Keratinocyte (primary cell): Measurements from ENCODE around the gene MSI2. TPM values are rescaled to one million over a fixed set of nuclear protein-coding genes. Genes with fewer than 3 reads are reported as not detected.

Experiments
- DNase-seq: peaks from one replicate; pipeline ENCODE4 v3.0.0-alpha.2; 2011; ENCODE audit warnings: low read depth, missing footprints, low spot score
- FAIRE-seq: peaks from 2 replicates; lab custom pipeline; 2011; peaks lifted over from hg19 to GRCh38; lab: Jason Lieb, UNC
- H2AFZ ChIP-seq: 2 replicates; pipeline ENCODE4 v1.6.0; 2012; ENCODE audit warnings: low read length, control low read depth, inconsistent platforms; ENCODE audit not compliant: control insufficient read depth
- H3K27ac ChIP-seq: 2 replicates; pipeline ENCODE4 v1.5.1; 2011; ENCODE audit warnings: low read length; ENCODE audit not compliant: control insufficient read depth, insufficient read depth
- H3K27me3 ChIP-seq: 3 replicates; pipeline ENCODE4 v1.6.0; 2011; ENCODE audit warnings: low read length; ENCODE audit not compliant: control insufficient read depth, insufficient read depth; ENCODE audit errors: extremely low read depth
- H3K36me3 ChIP-seq, 2 experiments: 2 replicates in 1 of 2; 3 replicates in 1 of 2; pipeline ENCODE4 v1.5.1; 2011; ENCODE audit warnings: low read length in 2 of 2, mild to moderate bottlenecking in 1 of 2; ENCODE audit not compliant: control insufficient read depth in 2 of 2, insufficient read depth in 2 of 2; ENCODE audit errors: extremely low read depth in 1 of 2
- H3K4me1 ChIP-seq: 3 replicates; pipeline ENCODE4 v1.5.1; 2011; ENCODE audit warnings: low read length; ENCODE audit not compliant: control insufficient read depth, insufficient read depth; ENCODE audit errors: extremely low read depth
- H3K4me2 ChIP-seq: 3 replicates; pipeline ENCODE4 v1.6.0; 2011; ENCODE audit warnings: low read depth, low read length; ENCODE audit not compliant: control insufficient read depth, insufficient read depth; ENCODE audit errors: extremely low read depth
- H3K4me3 ChIP-seq, 3 experiments: fragments of 200-600 bp in 1 of 3; sonication (generic) in 1 of 3; 2 replicates in 2 of 3; 3 replicates in 1 of 3; pipeline ENCODE4 v1.5.1; 2011 to 2016; ENCODE audit warnings: low read length in 3 of 3, mild to moderate bottlenecking in 3 of 3, control low read depth in 2 of 3, inconsistent platforms in 1 of 3, low read depth in 1 of 3, mixed read lengths in 1 of 3, mixed run types in 1 of 3, moderate library complexity in 1 of 3; ENCODE audit not compliant: control insufficient read depth in 2 of 3, insufficient read depth in 2 of 3; ENCODE audit errors: extremely low read depth in 1 of 3
- H3K79me2 ChIP-seq: 2 replicates; pipeline ENCODE4 v1.6.0; 2012; ENCODE audit warnings: low read length; ENCODE audit not compliant: control insufficient read depth, insufficient read depth
- H3K9ac ChIP-seq: 3 replicates; pipeline ENCODE4 v1.6.0; 2011; ENCODE audit warnings: low read length; ENCODE audit not compliant: control insufficient read depth, insufficient read depth; ENCODE audit errors: extremely low read depth
- H3K9me1 ChIP-seq: 3 replicates; pipeline ENCODE4 v1.6.0; 2011; ENCODE audit warnings: low read length; ENCODE audit not compliant: control insufficient read depth, insufficient read depth; ENCODE audit errors: extremely low read depth
- H3K9me3 ChIP-seq: 2 replicates; pipeline ENCODE4 v1.5.1; 2012; ENCODE audit warnings: low read depth, low read length; ENCODE audit not compliant: control insufficient read depth
- H4K20me1 ChIP-seq: 3 replicates; pipeline ENCODE4 v1.6.0; 2011; ENCODE audit warnings: low read length; ENCODE audit not compliant: control insufficient read depth, insufficient read depth; ENCODE audit errors: extremely low read depth
- EZH2 ChIP-seq: IDR thresholded peaks from one replicate; pipeline ENCODE4 v1.6.1; 2012; ENCODE audit warnings: inconsistent platforms, mild to moderate bottlenecking, low read length, moderate library complexity
- dilution Hi-C: fragments of 300-500 bp; cut with MboI; formaldehyde crosslinking; loops from one replicate; pipeline ENCODE4 v1.7.0; 2020; ENCODE audit warnings: low sequenced_read_pairs; ENCODE audit not compliant: extremely low pct_ligation_motif_present
- polyA plus RNA-seq, 5 experiments: library from polyadenylated mRNA; depleted of rRNA in 3 of 5; stranded (reverse) in 3 of 5; stranded (forward) in 1 of 5; unstranded in 1 of 5; fragments of >200 nt; gene quantifications; 1 replicate in 1 of 5; 2 replicates in 3 of 5; 3 replicates in 1 of 5; pipeline versions ENCODE4 v1.2.1 to v1.2.3, GENCODE V29; 2011 to 2012; ENCODE audit warnings: missing spikeins in 2 of 5, low read depth in 1 of 5, low replicate concordance in 1 of 5
- TF ChIP-seq, protein P1 (sequence below), 3 experiments: IDR thresholded peaks in 1 of 3; conservative IDR thresholded peaks in 1 of 3; optimal IDR thresholded peaks in 1 of 3; 2 replicates in 2 of 3; 3 replicates in 1 of 3; pipeline versions ENCODE3 to v1.5.1; 2011; ENCODE audit warnings: low read length in 3 of 3, mild to moderate bottlenecking in 3 of 3, moderate library complexity in 2 of 3, control low read depth in 1 of 3, inconsistent platforms in 1 of 3; ENCODE audit not compliant: insufficient read depth in 2 of 3; ENCODE audit errors: extremely low read depth in 1 of 3

MSI2 gene
- polyA plus RNA-seq, 1 donor (not counting 4 experiments of a cell fraction or from before 2014, with no cell fraction given), result 22.3 TPM

DNA sequence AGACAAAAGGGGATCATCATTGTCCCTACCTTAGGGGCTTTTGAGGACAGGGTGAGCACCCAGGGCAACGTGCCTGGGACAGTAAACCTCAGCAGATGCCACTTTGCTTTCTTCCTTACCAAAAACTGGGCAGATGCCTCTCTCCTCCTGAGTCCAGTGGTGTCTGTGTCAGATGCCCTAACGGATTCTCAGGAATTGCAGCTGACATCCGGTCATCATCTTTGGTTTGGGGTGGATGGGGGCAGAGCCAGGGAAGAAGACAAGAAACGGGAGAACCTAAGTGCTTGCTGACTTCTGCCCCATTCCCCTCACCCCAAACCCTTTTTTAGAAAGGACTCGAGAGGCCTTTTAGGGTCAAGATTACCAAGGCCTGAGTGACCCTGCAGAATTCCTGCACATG is 187.5 kb downstream of the MSI2 start:
- dilution Hi-C loops, result no loop called here
- H3K4me1 ChIP-seq, result peaks cover 32% of the 10 kb centered on the region

DNA sequence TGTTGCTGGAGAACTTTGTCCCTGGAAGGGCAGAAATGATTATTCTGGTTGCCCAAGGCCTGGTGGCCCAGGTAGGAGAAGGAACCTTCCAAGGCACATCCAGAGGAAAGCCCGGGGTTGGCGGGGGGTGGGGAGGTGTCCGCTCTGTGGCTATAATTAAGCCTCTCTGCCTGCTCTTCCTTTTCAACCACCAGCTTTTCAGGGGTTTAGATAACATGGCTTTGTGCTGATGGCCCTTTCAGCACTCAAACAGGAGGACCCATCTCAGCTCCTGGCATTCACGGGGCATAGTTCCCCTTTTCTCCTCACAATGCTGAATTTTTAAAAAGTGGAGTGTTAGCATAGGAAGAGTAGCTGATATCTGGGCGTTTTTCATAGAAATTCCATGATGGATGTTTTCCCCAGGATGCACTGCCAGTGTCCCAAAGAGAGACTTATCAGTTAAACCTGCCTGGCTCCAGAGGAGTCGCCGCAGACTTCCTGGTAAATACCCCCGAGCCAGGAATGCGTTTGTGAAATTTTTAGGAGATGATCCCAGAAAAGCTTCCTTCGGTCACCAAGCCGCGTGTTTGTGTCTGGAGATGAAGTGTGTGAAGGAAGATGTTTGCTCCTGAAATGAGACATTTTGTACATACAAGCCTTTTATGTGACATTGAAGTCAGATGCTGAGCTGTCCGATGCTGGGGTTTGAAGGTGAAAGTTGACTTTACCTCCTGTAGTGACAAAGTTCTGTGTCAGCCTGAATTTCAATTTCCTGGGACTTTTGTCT is 188.5 kb downstream of the MSI2 start:
- no peaks in the 10 kb centered on the region for H3K9me1 ChIP-seq
- no peaks in the 10 kb centered on the region for H4K20me1 ChIP-seq
- dilution Hi-C loops, result no loop called here
- no peaks in the 10 kb centered on the region for H3K79me2 ChIP-seq
- no peaks in the 10 kb centered on the region for H3K27me3 ChIP-seq
- H3K9ac ChIP-seq, result no peak overlapping the region
- no peak for TF ChIP-seq EZH2
- TF ChIP-seq, protein P1, sequence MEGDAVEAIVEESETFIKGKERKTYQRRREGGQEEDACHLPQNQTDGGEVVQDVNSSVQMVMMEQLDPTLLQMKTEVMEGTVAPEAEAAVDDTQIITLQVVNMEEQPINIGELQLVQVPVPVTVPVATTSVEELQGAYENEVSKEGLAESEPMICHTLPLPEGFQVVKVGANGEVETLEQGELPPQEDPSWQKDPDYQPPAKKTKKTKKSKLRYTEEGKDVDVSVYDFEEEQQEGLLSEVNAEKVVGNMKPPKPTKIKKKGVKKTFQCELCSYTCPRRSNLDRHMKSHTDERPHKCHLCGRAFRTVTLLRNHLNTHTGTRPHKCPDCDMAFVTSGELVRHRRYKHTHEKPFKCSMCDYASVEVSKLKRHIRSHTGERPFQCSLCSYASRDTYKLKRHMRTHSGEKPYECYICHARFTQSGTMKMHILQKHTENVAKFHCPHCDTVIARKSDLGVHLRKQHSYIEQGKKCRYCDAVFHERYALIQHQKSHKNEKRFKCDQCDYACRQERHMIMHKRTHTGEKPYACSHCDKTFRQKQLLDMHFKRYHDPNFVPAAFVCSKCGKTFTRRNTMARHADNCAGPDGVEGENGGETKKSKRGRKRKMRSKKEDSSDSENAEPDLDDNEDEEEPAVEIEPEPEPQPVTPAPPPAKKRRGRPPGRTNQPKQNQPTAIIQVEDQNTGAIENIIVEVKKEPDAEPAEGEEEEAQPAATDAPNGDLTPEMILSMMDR (optimal IDR thresholded peaks at IDR 0.05 in 1 of 3, IDR thresholded peaks at IDR 0.05 in 1 of 3, conservative IDR thresholded peaks at IDR 0.05 in 1 of 3; ENCODE audit: extremely low read depth in 1 of 3, insufficient read depth in 2 of 3, low read length in 3 of 3), result no peak
- DNase-seq (no peak), FAIRE-seq (no peak)
- H3K4me3 ChIP-seq, result no peak overlapping the region
- H3K36me3 ChIP-seq, result no peaks in the 10 kb centered on the region
- no peak overlapping the region for H3K27ac ChIP-seq
- H3K4me2 ChIP-seq, result no peak overlapping the region
- H3K4me1 ChIP-seq, result peaks cover 32% of the 10 kb centered on the region
- peaks cover 3% of the 10 kb centered on the region for H3K9me3 ChIP-seq
- no peak overlapping the region for H2AFZ ChIP-seq

More for the DNA sequence above, 187.5 kb downstream of the MSI2 start:
- no peaks in the 10 kb centered on the region for H3K9me1 ChIP-seq
- FAIRE-seq (no peak), DNase-seq (no peak)
- no peaks in the 10 kb centered on the region for H4K20me1 ChIP-seq
- H3K4me2 ChIP-seq, result no peak overlapping the region
- H3K4me3 ChIP-seq, result no peak overlapping the region
- no peaks in the 10 kb centered on the region for H3K27me3 ChIP-seq
- peaks cover 3% of the 10 kb centered on the region for H3K9me3 ChIP-seq
- H2AFZ ChIP-seq, result no peak overlapping the region
- peak overlapping the region; percentile 37 for H3K27ac ChIP-seq
- TF ChIP-seq, protein P1 (optimal IDR thresholded peaks at IDR 0.05 in 1 of 3, IDR thresholded peaks at IDR 0.05 in 1 of 3, conservative IDR thresholded peaks at IDR 0.05 in 1 of 3; ENCODE audit: extremely low read depth in 1 of 3, insufficient read depth in 2 of 3, low read length in 3 of 3), result no peak
- no peak for TF ChIP-seq EZH2
- H3K79me2 ChIP-seq, result no peaks in the 10 kb centered on the region
- H3K36me3 ChIP-seq, result no peaks in the 10 kb centered on the region
- H3K9ac ChIP-seq, result no peak overlapping the region
